PC-3 (cell line): ENCODE data around the gene MGMT. TPM values are rescaled to one million over a fixed set of nuclear protein-coding genes. Genes with fewer than 3 reads are reported as not detected.

Experiments
- ATAC-seq: fragments of 200-7000 bp; cut with Tn5 transposase; 2 replicates; pipeline ENCODE4 v1.9.1; 2020; ENCODE audit warnings: mild to moderate bottlenecking, moderate library complexity
- BruUV-seq: library from RNA; stranded (reverse); fragments of 400-500 nt; replicated peaks from 2 replicates; lab custom pipeline; 2021; lab: Mats Ljungman, UMichigan
- CTCF ChIA-PET: fragments of 300-600 bp; sonication (Branson Sonifier 250); formaldehyde crosslinking; loops from one replicate; lab custom pipeline; 2022; ENCODE audit warnings: antibody characterized with exemption; lab: Charles Lee
- POLR2A ChIA-PET: fragments of 300-600 bp; sonication (Branson Sonifier 250); formaldehyde crosslinking; loops from one replicate; lab custom pipeline; 2022; ENCODE audit warnings: antibody characterized with exemption; ENCODE audit not compliant: unreplicated experiment; lab: Charles Lee
- DNase-seq: peaks from one replicate; pipeline ENCODE4 v3.0.0-alpha.2; 2015
- H2AFZ ChIP-seq: fragments of 300-600 bp; sonication (generic); 2 replicates; pipeline ENCODE4 v1.6.0; 2016; ENCODE audit warnings: antibody characterized with exemption, low read length
- H3F3A ChIP-seq: fragments of 300-600 bp; sonication (generic); one replicate; pipeline ENCODE4 v1.6.0; 2017; ENCODE audit warnings: antibody characterized with exemption, low read length, control low read depth, mild to moderate bottlenecking; ENCODE audit not compliant: unreplicated experiment
- H3K27ac ChIP-seq: fragments of 300-600 bp; sonication (generic); 2 replicates; pipeline ENCODE4 v1.5.1; 2016; ENCODE audit warnings: mild to moderate bottlenecking, low read length
- H3K27me3 ChIP-seq: fragments of 300-600 bp; sonication (generic); 2 replicates; pipeline ENCODE4 v1.6.1; 2016; ENCODE audit warnings: low read length, mixed read lengths
- H3K36me3 ChIP-seq: fragments of 300-600 bp; sonication (generic); 2 replicates; pipeline ENCODE4 v1.6.1; 2016; ENCODE audit warnings: low read depth, mixed run types, low read length, mixed read lengths
- H3K4me1 ChIP-seq: fragments of 300-600 bp; sonication (generic); 2 replicates; pipeline ENCODE4 v1.5.1; 2016; ENCODE audit warnings: low read length; ENCODE audit not compliant: insufficient read depth
- H3K4me2 ChIP-seq: fragments of 300-600 bp; sonication (generic); 2 replicates; pipeline ENCODE4 v1.6.0; 2016; ENCODE audit warnings: low read length
- H3K4me3 ChIP-seq: fragments of 300-600 bp; sonication (generic); 2 replicates; pipeline ENCODE4 v1.5.1; 2016; ENCODE audit warnings: mild to moderate bottlenecking, low read length, mixed read lengths
- H3K79me2 ChIP-seq: fragments of 300-600 bp; sonication (generic); 2 replicates; pipeline ENCODE4 v1.6.1; 2017; ENCODE audit warnings: low read length, mixed read lengths
- H3K9ac ChIP-seq: fragments of 300-600 bp; sonication (generic); 2 replicates; pipeline ENCODE4 v1.6.0; 2016; ENCODE audit warnings: mild to moderate bottlenecking, low read length
- H3K9me2 ChIP-seq: fragments of 300-600 bp; sonication (generic); replicated peaks from 2 replicates; pipeline ENCODE4 v1.6.1; 2016; ENCODE audit warnings: mixed run types, low read length, mixed read lengths
- H3K9me3 ChIP-seq: fragments of 300-600 bp; sonication (generic); 2 replicates; pipeline ENCODE4 v1.6.1; 2016; ENCODE audit warnings: low read length, mixed read lengths
- H4K20me1 ChIP-seq: fragments of 300-600 bp; sonication (generic); 2 replicates; pipeline ENCODE4 v1.6.1; 2016; ENCODE audit warnings: low read length, mixed read lengths
- CTCF ChIP-seq: fragments of 300-600 bp; sonication (generic); conservative IDR thresholded peaks from 2 replicates; pipeline ENCODE4 v1.5.1; 2017; ENCODE audit warnings: antibody characterized with exemption, low read depth, mild to moderate bottlenecking, low read length
- EZH2 ChIP-seq: fragments of 300-600 bp; sonication (generic); IDR thresholded peaks from one replicate; pipeline ENCODE4 v1.6.1; 2017; ENCODE audit warnings: antibody characterized with exemption, mild to moderate bottlenecking, low read length; ENCODE audit not compliant: unreplicated experiment
- EZH2phosphoT487 ChIP-seq: fragments of 300-600 bp; sonication (generic); IDR thresholded peaks from 2 replicates; pipeline ENCODE4 v1.6.1; 2018; ENCODE audit warnings: mild to moderate bottlenecking, antibody characterized with exemption, low read length, borderline replicate concordance
- intact Hi-C: fragments of 100-400 bp; cut with micrococcal nuclease; formaldehyde crosslinking; loops from 2 replicates; pipeline ENCODE4 v1.9.0; 2023
- total RNA-seq: library from RNA; depleted of rRNA; stranded (reverse); fragments of >200 nt; gene quantifications from 2 replicates; pipeline ENCODE4 v1.2.3, GENCODE V29; 2014

The MGMT gene
- total RNA-seq, 1 experiment from 2014 or later: 19.8 TPM

GRCh38 chr10:129718548-129719414 is 251.7 kb downstream of the MGMT start:
- DNase-seq (no peak), ATAC-seq (no peak)
- ChIA-PET CTCF (no interaction called here), POLR2A (no interaction called here)
- no peak overlapping the region for H3K27ac ChIP-seq
- no peaks in the 10 kb centered on the region for H3K9me3 ChIP-seq
- no peak for TF ChIP-seq EZH2phosphoT487
- TF ChIP-seq EZH2: no peak
- no peak for TF ChIP-seq CTCF
- no peaks in the 10 kb centered on the region for H3K36me3 ChIP-seq
- BruUV-seq: no TSS peak
- H3F3A ChIP-seq: no peaks in the 10 kb centered on the region
- H3K4me2 ChIP-seq: no peak overlapping the region
- H3K4me3 ChIP-seq: no peak overlapping the region
- peaks cover 5% of the 10 kb centered on the region; the same call in 1 of the 2 replicates for H3K4me1 ChIP-seq
- H3K27me3 ChIP-seq: no peaks in the 10 kb centered on the region
- no peaks in the 10 kb centered on the region for H3K79me2 ChIP-seq
- intact Hi-C loops: no loop called here
- no peak overlapping the region for H3K9ac ChIP-seq
- H3K9me2 ChIP-seq: no peaks in the 10 kb centered on the region
- H2AFZ ChIP-seq: no peak overlapping the region
- H4K20me1 ChIP-seq: no peaks in the 10 kb centered on the region

GRCh38 chr10:129719415-129719739 is 252.3 kb downstream of the MGMT start:
- ChIA-PET POLR2A (no interaction called here), CTCF (no interaction called here)
- H3F3A ChIP-seq: no peaks in the 10 kb centered on the region

More at GRCh38 chr10:129719415-129719739, 252.3 kb downstream of the MGMT start:
- no TSS peak for BruUV-seq
- Histone ChIP-seq H3K4me2 (no peak overlapping the region), H3K4me3 (no peak overlapping the region), H3K79me2 (no peaks in the 10 kb centered on the region), H3K27ac (no peak overlapping the region), H3K27me3 (no peaks in the 10 kb centered on the region), H3K9me2 (no peaks in the 10 kb centered on the region), H3K9me3 (no peaks in the 10 kb centered on the region), H3K4me1 (peaks cover 5% of the 10 kb centered on the region; the same call in 1 of the 2 replicates), H2AFZ (no peak overlapping the region), H3K9ac (no peak overlapping the region), H3K36me3 (no peaks in the 10 kb centered on the region), H4K20me1 (no peaks in the 10 kb centered on the region)
- TF ChIP-seq EZH2 (no peak), CTCF (no peak)
- ATAC-seq: no peak
- intact Hi-C loops: no loop called here
- DNase-seq: no peak
